NAMALWA (cell line): ENCODE results near the gene WDR89.
"Not testable (repeated sequence)": the region's sequence is repeated elsewhere in the genome, so short reads cannot be mapped to it uniquely, and the experiment has no call there.

Experiments
- DNase-seq: peaks from one replicate; pipeline ENCODE4 v3.0.0-alpha.2; 2015; ENCODE audit warnings: low spot score

WDR89 gene

GRCh38 chr14:63652406-63652805 lies 10.7 kb upstream of the WDR89 start:
- DNase-seq: no peak

- no peak for DNase-seq
Measured at GRCh38 chr14:63650256-63650952, 8.7 kb upstream of the WDR89 start.

- DNase-seq: no peak
Measured at GRCh38 chr14:63647696-63648410, 6.2 kb upstream of the WDR89 start.

GRCh38 chr14:63644741-63645140 lies 3.1 kb upstream of the WDR89 start:
- DNase-seq: no peak

GRCh38 chr14:63642656-63643382 lies 1.1 kb upstream of the WDR89 start:
- no peak for DNase-seq

- DNase-seq: peak; percentile 93
Measured at GRCh38 chr14:63642229-63642611, 549 bp upstream of the WDR89 start.

GRCh38 chr14:63638493-63638892 lies 3.2 kb downstream of the WDR89 start:
- DNase-seq: no peak

GRCh38 chr14:63636094-63636635 lies 5.5 kb downstream of the WDR89 start:
- DNase-seq: not testable (repeated sequence)

GRCh38 chr14:63633801-63634200 lies 7.9 kb downstream of the WDR89 start:
- no peak for DNase-seq

- DNase-seq: peak; percentile 57
Measured at GRCh38 chr14:63632932-63633514, 8.6 kb downstream of the WDR89 start.

GRCh38 chr14:63624701-63625100 lies 17.0 kb downstream of the WDR89 start:
- DNase-seq: no peak

- no peak for DNase-seq
Measured at GRCh38 chr14:63624203-63624602, 17.5 kb downstream of the WDR89 start.

- DNase-seq: not testable (repeated sequence)
Measured at GRCh38 chr14:63621975-63622374, 19.7 kb downstream of the WDR89 start.

GRCh38 chr14:63616015-63616414 lies 25.7 kb downstream of the WDR89 start:
- no peak for DNase-seq

- no peak for DNase-seq
Measured at GRCh38 chr14:63614679-63615363, 26.9 kb downstream of the WDR89 start.

GRCh38 chr14:63611078-63611477 lies 30.6 kb downstream of the WDR89 start:
- no peak for DNase-seq

GRCh38 chr14:63605041-63605532 lies 36.6 kb downstream of the WDR89 start:
- DNase-seq: no peak

GRCh38 chr14:63604626-63605025 lies 37.0 kb downstream of the WDR89 start:
- DNase-seq: no peak

- DNase-seq: peak; percentile 1
Measured at GRCh38 chr14:63603749-63604277, 37.9 kb downstream of the WDR89 start.

GRCh38 chr14:63598807-63599206 lies 42.9 kb downstream of the WDR89 start:
- DNase-seq: no peak

GRCh38 chr14:63596998-63597658 lies 44.5 kb downstream of the WDR89 start:
- DNase-seq: no peak
